ENCODE measurements around the gene ARHGAP12. TPM values are rescaled to one million over a fixed set of nuclear protein-coding genes. Genes with fewer than 3 reads are reported as not detected.

ARHGAP12 gene
- total and polyA plus RNA-seq, 10 donors = 20.5 to 69.7 (median 46.9) TPM

- WGBS, 5 donors = 77 to 90% (median 83%) methylated on average over 8 to 9 of the region's 9 CpGs
- Histone ChIP-seq H3K36me3 (no peaks in the 10 kb centered on the region), H3K4me1 (peaks cover 0 to 6% (median 5%) of the 10 kb centered on the region in 6 donors), H3K4me3 (no peak overlapping the region), H3K27ac (no peak overlapping the region), H3K27me3 (replicated peaks in 1 of 7) (no peaks in the 10 kb centered on the region), H3K9me3 (no peaks in the 10 kb centered on the region)
- TF ChIP-seq POLR2AphosphoS5 (IDR thresholded peaks at IDR 0.05) = no peak
- TF ChIP-seq POLR2A (IDR thresholded peaks at IDR 0.05) = no peak
- no peak for TF ChIP-seq CTCF (IDR thresholded peaks at IDR 0.05 in 8 of 11, conservative IDR thresholded peaks at IDR 0.05 in 3 of 11)
- intact Hi-C loops (cut with DNase I; ENCODE audit: low total_unique reads) = loop anchor here (10.0 kb wide), 1 partner anchor 451 kb away; the partner anchor contains the start of gene ZEB1
- no peak for DNase-seq
Observed at GRCh38 chr10:31765541-31765940, 163.1 kb downstream of the ARHGAP12 start.

GRCh38 chr10:31762316-31762715 lies 166.3 kb downstream of the ARHGAP12 start:
- WGBS, 5 donors = 65 to 98% (median 82%) methylated on average over 4 of the region's 4 CpGs
- no peak for DNase-seq
- intact Hi-C loops (cut with DNase I; ENCODE audit: low total_unique reads) = loop anchor here (10.0 kb wide), 1 partner anchor 448 kb away; the partner anchor contains the start of gene ZEB1
- no peak overlapping the region for H3K4me3 ChIP-seq
- TF ChIP-seq POLR2A (IDR thresholded peaks at IDR 0.05) (no peak), CTCF (IDR thresholded peaks at IDR 0.05 in 8 of 11, conservative IDR thresholded peaks at IDR 0.05 in 3 of 11) (no peak), POLR2AphosphoS5 (IDR thresholded peaks at IDR 0.05) (no peak)
- H3K27ac ChIP-seq = no peak overlapping the region
- H3K9me3 ChIP-seq = no peaks in the 10 kb centered on the region
- no peaks in the 10 kb centered on the region for H3K36me3 ChIP-seq
- H3K4me1 ChIP-seq = peaks cover 4 to 21% (median 15%) of the 10 kb centered on the region in 6 donors
- H3K27me3 ChIP-seq (replicated peaks in 1 of 7) = no peaks in the 10 kb centered on the region

- H3K27ac ChIP-seq = peak overlapping the region in 5 of 8 donors; percentile 87 to 94 (median 94)
- WGBS, 5 donors = 93 to 98% (median 96%) methylated on average over 3 of the region's 3 CpGs
- TF ChIP-seq CTCF (IDR thresholded peaks at IDR 0.05 in 8 of 11, conservative IDR thresholded peaks at IDR 0.05 in 3 of 11) (no peak), POLR2A (IDR thresholded peaks at IDR 0.05) (no peak), POLR2AphosphoS5 (IDR thresholded peaks at IDR 0.05) (no peak)
- H3K36me3 ChIP-seq = no peaks in the 10 kb centered on the region
- no peak overlapping the region for H3K4me3 ChIP-seq
- peaks cover 4 to 21% (median 15%) of the 10 kb centered on the region in 6 donors for H3K4me1 ChIP-seq
- H3K9me3 ChIP-seq = no peaks in the 10 kb centered on the region
- no peaks in the 10 kb centered on the region for H3K27me3 ChIP-seq (replicated peaks in 1 of 7)
- no peak for DNase-seq
- intact Hi-C loops (cut with DNase I; ENCODE audit: low total_unique reads) = loop anchor here (10.0 kb wide), 1 partner anchor 446 kb away; the partner anchor contains the start of gene ZEB1
Observed at GRCh38 chr10:31761156-31761555, 167.5 kb downstream of the ARHGAP12 start.

- H3K27ac ChIP-seq = peak overlapping the region; percentile 76 to 94 (median 92)
- H3K4me3 ChIP-seq = peak overlapping the region in 6 of 8 donors; percentile 62 to 95 (median 78)
- H3K36me3 ChIP-seq = no peaks in the 10 kb centered on the region
- no peak for DNase-seq
- peaks cover 4 to 21% (median 15%) of the 10 kb centered on the region in 6 donors for H3K4me1 ChIP-seq
- 42 to 46% (median 43%) methylated on average over 8 of the region's 8 CpGs for WGBS, 5 donors
- H3K27me3 ChIP-seq (replicated peaks in 1 of 7) = no peaks in the 10 kb centered on the region
- intact Hi-C loops (cut with DNase I; ENCODE audit: low total_unique reads) = loop anchor here (10.0 kb wide), 1 partner anchor 446 kb away; the partner anchor contains the start of gene ZEB1
- H3K9me3 ChIP-seq = no peaks in the 10 kb centered on the region
- TF ChIP-seq POLR2AphosphoS5 (IDR thresholded peaks at IDR 0.05) (no peak), POLR2A (IDR thresholded peaks at IDR 0.05) (no peak), CTCF (IDR thresholded peaks at IDR 0.05 in 8 of 11, conservative IDR thresholded peaks at IDR 0.05 in 3 of 11) (no peak)
Observed at GRCh38 chr10:31760674-31761081, 168.0 kb downstream of the ARHGAP12 start.

Measured in spleen (tissue), 11 donors.